NCI-H2227 (cell line): ENCODE measurements around the gene IRX5.

Experiments
- DNase-seq: peaks from one replicate; lab custom pipeline; 2025; ENCODE audit not compliant: unreplicated experiment; lab: John Stamatoyannopoulos, UW

The IRX5 gene

GRCh38 chr16:54944002-54944401 is 13.3 kb downstream of the IRX5 start:
- DNase-seq: no peak

- no peak for DNase-seq
Observed at GRCh38 chr16:54945063-54945462, 14.4 kb downstream of the IRX5 start.

GRCh38 chr16:54946909-54947308 is 16.2 kb downstream of the IRX5 start:
- DNase-seq: no peak

GRCh38 chr16:54947616-54948015 is 17.0 kb downstream of the IRX5 start:
- DNase-seq: no peak

GRCh38 chr16:54952195-54952594 is 21.5 kb downstream of the IRX5 start:
- DNase-seq: no peak

- DNase-seq: no peak
Observed at GRCh38 chr16:54953461-54953860, 22.8 kb downstream of the IRX5 start.

GRCh38 chr16:54954220-54954619 is 23.6 kb downstream of the IRX5 start:
- no peak for DNase-seq

- no peak for DNase-seq
Observed at GRCh38 chr16:54955757-54956156, 25.1 kb downstream of the IRX5 start.

GRCh38 chr16:54957403-54958166 is 26.9 kb downstream of the IRX5 start:
- no peak for DNase-seq

GRCh38 chr16:54962045-54962444 is 31.4 kb downstream of the IRX5 start:
- DNase-seq: no peak

GRCh38 chr16:54964239-54964638 is 33.6 kb downstream of the IRX5 start:
- DNase-seq: no peak

- no peak for DNase-seq
Observed at GRCh38 chr16:54965464-54965863, 34.8 kb downstream of the IRX5 start.

- no peak for DNase-seq
Observed at GRCh38 chr16:54968011-54968410, 37.3 kb downstream of the IRX5 start.

- DNase-seq: no peak
Observed at GRCh38 chr16:54968784-54969183, 38.1 kb downstream of the IRX5 start.

GRCh38 chr16:54970016-54970415 is 39.4 kb downstream of the IRX5 start:
- DNase-seq: no peak

- DNase-seq: no peak
Observed at GRCh38 chr16:54974367-54974766, 43.7 kb downstream of the IRX5 start.

GRCh38 chr16:54976651-54977200 is 46.1 kb downstream of the IRX5 start:
- no peak for DNase-seq

- DNase-seq: no peak
Observed at GRCh38 chr16:54977211-54977610, 46.5 kb downstream of the IRX5 start.

- DNase-seq: no peak
Observed at GRCh38 chr16:54980821-54981220, 50.2 kb downstream of the IRX5 start.
